ENCODE data around the gene FBRSL1. TPM values are rescaled to one million over a fixed set of nuclear protein-coding genes. Genes with fewer than 3 reads are reported as not detected.

Gene FBRSL1
- total and polyA plus RNA-seq, 2 donors (not counting 1 experiment from before 2014, with no cell fraction given): 62.6 to 112 TPM

GRCh38 chr12:132483612-132484011 lies 6.3 kb upstream of the FBRSL1 start:
- H3K79me2 ChIP-seq (ENCODE audit: control insufficient read depth, insufficient read depth, low read length): no peaks in the 10 kb centered on the region
- no peak overlapping the region for H3K9ac ChIP-seq (ENCODE audit: low read length)
- no peak overlapping the region for H3K4me3 ChIP-seq (ENCODE audit: control extremely low read depth in 1 of 5, extremely low read depth in 1 of 5, insufficient read depth in 1 of 5, low read depth in 2 of 5, low read length in 4 of 5)
- H3K4me3 Mint-ChIP-seq: no peak overlapping the region
- H3K36me3 ChIP-seq (replicated peaks in 1 of 2; ENCODE audit: control extremely low read depth in 1 of 2, control insufficient read depth in 1 of 2, extremely low read depth in 1 of 2, insufficient read depth in 2 of 2, low read length in 1 of 2): no peaks in the 10 kb centered on the region
- H3K9me3 Mint-ChIP-seq (ENCODE audit: insufficient read depth): no peaks in the 10 kb centered on the region
- CTCF ChIA-PET: interaction anchor here (1.8 kb wide), 1 partner anchor 68 kb away, joined by 4 read pairs; no protein-coding TSS in a partner anchor
- no peaks in the 10 kb centered on the region for H4K20me1 ChIP-seq (ENCODE audit: control insufficient read depth, insufficient read depth, low read length, poor library complexity, severe bottlenecking)
- DNase-seq (no peak), ATAC-seq (ENCODE audit: low read depth) (no peak)
- H3K27ac Mint-ChIP-seq: no peak overlapping the region
- H3K4me2 ChIP-seq (replicated peaks; ENCODE audit: low read depth, low read length, poor library complexity, severe bottlenecking): no peak overlapping the region
- intact Hi-C loops (cut with micrococcal nuclease): no loop called here
- no peak for TF ChIP-seq EZH2 (IDR thresholded peaks at IDR 0.05; ENCODE audit: borderline replicate concordance, insufficient read depth, low read depth, low read length, poor library complexity, severe bottlenecking)
- TF ChIP-seq, protein P1, sequence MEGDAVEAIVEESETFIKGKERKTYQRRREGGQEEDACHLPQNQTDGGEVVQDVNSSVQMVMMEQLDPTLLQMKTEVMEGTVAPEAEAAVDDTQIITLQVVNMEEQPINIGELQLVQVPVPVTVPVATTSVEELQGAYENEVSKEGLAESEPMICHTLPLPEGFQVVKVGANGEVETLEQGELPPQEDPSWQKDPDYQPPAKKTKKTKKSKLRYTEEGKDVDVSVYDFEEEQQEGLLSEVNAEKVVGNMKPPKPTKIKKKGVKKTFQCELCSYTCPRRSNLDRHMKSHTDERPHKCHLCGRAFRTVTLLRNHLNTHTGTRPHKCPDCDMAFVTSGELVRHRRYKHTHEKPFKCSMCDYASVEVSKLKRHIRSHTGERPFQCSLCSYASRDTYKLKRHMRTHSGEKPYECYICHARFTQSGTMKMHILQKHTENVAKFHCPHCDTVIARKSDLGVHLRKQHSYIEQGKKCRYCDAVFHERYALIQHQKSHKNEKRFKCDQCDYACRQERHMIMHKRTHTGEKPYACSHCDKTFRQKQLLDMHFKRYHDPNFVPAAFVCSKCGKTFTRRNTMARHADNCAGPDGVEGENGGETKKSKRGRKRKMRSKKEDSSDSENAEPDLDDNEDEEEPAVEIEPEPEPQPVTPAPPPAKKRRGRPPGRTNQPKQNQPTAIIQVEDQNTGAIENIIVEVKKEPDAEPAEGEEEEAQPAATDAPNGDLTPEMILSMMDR (IDR thresholded peaks at IDR 0.05): no peak
- 93% methylated on average over 17 of the region's 17 CpGs for WGBS (ENCODE audit: insufficient coverage)
- no peak overlapping the region for H2AFZ ChIP-seq (ENCODE audit: insufficient read depth, low read depth, low read length, poor library complexity, severe bottlenecking)
- H3K9me3 ChIP-seq (ENCODE audit: control extremely low read depth in 1 of 3, control insufficient read depth in 2 of 3, insufficient read depth in 1 of 3, low read length in 2 of 3): peaks cover 0 to 10% (median 0%) of the 10 kb centered on the region in 3 donors
- no peak overlapping the region for H3K27ac ChIP-seq (ENCODE audit: low read length in 2 of 2)
- peaks cover 23 to 58% of the 10 kb centered on the region in 2 donors for H3K4me1 ChIP-seq (ENCODE audit: control insufficient read depth in 2 of 2, insufficient read depth in 2 of 2, low read length in 2 of 2)
- POLR2A ChIA-PET: interaction anchor here (0.5 to 0.8 kb wide), 4 partner anchors 15 to 597 kb away, joined by 3 to 4 read pairs (median 3); no protein-coding TSS in a partner anchor
- no peaks in the 10 kb centered on the region for H3K27me3 ChIP-seq (replicated peaks in 1 of 4; ENCODE audit: control extremely low read depth in 1 of 4, control insufficient read depth in 3 of 4, insufficient read depth in 4 of 4, low read length in 3 of 4)
- H3K4me1 Mint-ChIP-seq: peaks cover 49% of the 10 kb centered on the region
- no peaks in the 10 kb centered on the region for H3K27me3 Mint-ChIP-seq

GRCh38 chr12:132484183-132484890 lies 5.6 kb upstream of the FBRSL1 start:
- ATAC-seq (ENCODE audit: low read depth) (no peak), DNase-seq (no peak)
- no peak overlapping the region for H3K27ac ChIP-seq (ENCODE audit: low read length in 2 of 2)
- Mint-ChIP-seq H3K27ac (no peak overlapping the region), H3K27me3 (no peaks in the 10 kb centered on the region), H3K9me3 (ENCODE audit: insufficient read depth) (no peaks in the 10 kb centered on the region), H3K4me1 (peaks cover 50% of the 10 kb centered on the region), H3K4me3 (no peak overlapping the region)
- no peaks in the 10 kb centered on the region for H3K79me2 ChIP-seq (ENCODE audit: control insufficient read depth, insufficient read depth, low read length)
- ChIA-PET POLR2A (interaction anchor here (0.7 to 0.8 kb wide), 3 partner anchors 54 to 596 kb away, joined by 3 to 4 read pairs (median 3); no protein-coding TSS in a partner anchor), CTCF (interaction anchor here (1.8 kb wide), 1 partner anchor 69 kb away, joined by 4 read pairs; no protein-coding TSS in a partner anchor)
- H2AFZ ChIP-seq (ENCODE audit: insufficient read depth, low read depth, low read length, poor library complexity, severe bottlenecking): no peak overlapping the region
- no peak overlapping the region for H3K4me3 ChIP-seq (ENCODE audit: control extremely low read depth in 1 of 5, extremely low read depth in 1 of 5, insufficient read depth in 1 of 5, low read depth in 2 of 5, low read length in 4 of 5)
- intact Hi-C loops (cut with micrococcal nuclease): no loop called here
- TF ChIP-seq EZH2 (IDR thresholded peaks at IDR 0.05; ENCODE audit: borderline replicate concordance, insufficient read depth, low read depth, low read length, poor library complexity, severe bottlenecking): no peak
- TF ChIP-seq, protein P1 (IDR thresholded peaks at IDR 0.05): no peak
- no peaks in the 10 kb centered on the region for H4K20me1 ChIP-seq (ENCODE audit: control insufficient read depth, insufficient read depth, low read length, poor library complexity, severe bottlenecking)
- H3K9me3 ChIP-seq (ENCODE audit: control extremely low read depth in 1 of 3, control insufficient read depth in 2 of 3, insufficient read depth in 1 of 3, low read length in 2 of 3): peaks cover 0 to 10% (median 0%) of the 10 kb centered on the region in 3 donors
- H3K9ac ChIP-seq (ENCODE audit: low read length): no peak overlapping the region
- no peaks in the 10 kb centered on the region for H3K36me3 ChIP-seq (replicated peaks in 1 of 2; ENCODE audit: control extremely low read depth in 1 of 2, control insufficient read depth in 1 of 2, extremely low read depth in 1 of 2, insufficient read depth in 2 of 2, low read length in 1 of 2)
- H3K4me2 ChIP-seq (replicated peaks; ENCODE audit: low read depth, low read length, poor library complexity, severe bottlenecking): no peak overlapping the region
- H3K4me1 ChIP-seq (ENCODE audit: control insufficient read depth in 2 of 2, insufficient read depth in 2 of 2, low read length in 2 of 2): peaks cover 26 to 54% of the 10 kb centered on the region in 2 donors
- 96% methylated on average over 24 of the region's 28 CpGs for whole genome bisulfite sequencing (ENCODE audit: insufficient coverage)
- no peaks in the 10 kb centered on the region for H3K27me3 ChIP-seq (replicated peaks in 1 of 4; ENCODE audit: control extremely low read depth in 1 of 4, control insufficient read depth in 3 of 4, insufficient read depth in 4 of 4, low read length in 3 of 4)
